Erythroblast (primary cell): ENCODE results near the gene JAK3.

Source experiments
- GATA1 ChIP-seq: IDR thresholded peaks from 2 replicates; pipeline ENCODE4 v1.6.1; 2011; ENCODE audit warnings: low read depth, mild to moderate bottlenecking, control low read depth, low read length, moderate library complexity
- POLR2A ChIP-seq: IDR thresholded peaks from 2 replicates; pipeline ENCODE4 v1.6.1; 2011; ENCODE audit warnings: mild to moderate bottlenecking, low read length

- TF ChIP-seq POLR2A: no peak
- TF ChIP-seq GATA1: no peak
These were observed 962 bp upstream of the JAK3 start for GRCh38 chr19:17848595-17849292.
